BLaER1 treated with 17β-estradiol and CSF1 and Interleukin-3, amounts not matched to agents 10 nM and 100 nM (cell line): ENCODE data around the gene MCTP2.
"Not testable (repeated sequence)": the region's sequence is repeated elsewhere in the genome, so short reads cannot be mapped to it uniquely, and the experiment has no call there.

Source experiments
- H3K27ac ChIP-seq, 11 experiments: shearing (Covaris generic); formaldehyde crosslinking; 2 replicates each; pipeline ENCODE4 v1.8.1; 2022
- H3K27me3 ChIP-seq, 11 experiments: shearing (Covaris generic); formaldehyde crosslinking; 2 replicates each; pipeline ENCODE4 v1.8.1; 2022
- H3K36me3 ChIP-seq, 11 experiments: shearing (Covaris generic); formaldehyde crosslinking; 2 replicates each; pipeline ENCODE4 v1.8.1; 2022
- H3K4me1 ChIP-seq, 10 experiments: shearing (Covaris generic); formaldehyde crosslinking; 2 replicates each; pipeline ENCODE4 v1.8.1; 2022
- H3K4me2 ChIP-seq, 11 experiments: shearing (Covaris generic); formaldehyde crosslinking; 2 replicates each; pipeline ENCODE4 v1.8.1; 2022
- H3K4me3 ChIP-seq, 10 experiments: shearing (Covaris generic); formaldehyde crosslinking; 2 replicates each; pipeline ENCODE4 v1.8.1; 2022
- H3K9ac ChIP-seq, 11 experiments: shearing (Covaris generic); formaldehyde crosslinking; 2 replicates each; pipeline ENCODE4 v1.8.1; 2022
- H3K9me3 ChIP-seq, 11 experiments: shearing (Covaris generic); formaldehyde crosslinking; replicated peaks in 1 of 11; 2 replicates each; pipeline ENCODE4 v1.8.1; 2022
- H4K20me1 ChIP-seq, 11 experiments: shearing (Covaris generic); formaldehyde crosslinking; 2 replicates each; pipeline ENCODE4 v1.8.1; 2022
- Cebpa-rat ChIP-seq, 11 experiments: shearing (Covaris generic); IDR thresholded peaks; 2 replicates each; pipeline ENCODE4 v1.8.1; 2022

MCTP2 gene

GRCh38 chr15:94476686-94477085, 245.3 kb downstream of the MCTP2 start:
- Histone ChIP-seq H3K4me3 (no peak overlapping the region), H3K4me1 (peaks cover 0 to 18% (median 7%) of the 10 kb centered on the region in 10 experiments; a peak in 9 of 20 replicates), H3K36me3 (no peaks in the 10 kb centered on the region), H3K27me3 (no peaks in the 10 kb centered on the region), H3K9me3 (no peaks in the 10 kb centered on the region), H4K20me1 (no peaks in the 10 kb centered on the region), H3K27ac (no peak overlapping the region), H3K4me2 (no peak overlapping the region), H3K9ac (no peak overlapping the region)
- no peak for TF ChIP-seq Cebpa-rat (IDR thresholded peaks at IDR 0.05)

GRCh38 chr15:94477913-94478553, 246.7 kb downstream of the MCTP2 start:
- Histone ChIP-seq H4K20me1 (no peaks in the 10 kb centered on the region), H3K4me2 (peak overlapping the region in 4 of 11 experiments; percentile 17 to 41 (median 32); a peak in 7 of 22 replicates), H3K27me3 (no peaks in the 10 kb centered on the region), H3K36me3 (no peaks in the 10 kb centered on the region), H3K9me3 (no peaks in the 10 kb centered on the region; a peak in 1 of 22 replicates), H3K4me1 (peaks cover 0 to 18% (median 7%) of the 10 kb centered on the region in 10 experiments; a peak in 9 of 20 replicates), H3K4me3 (no peak overlapping the region), H3K27ac (no peak overlapping the region), H3K9ac (no peak overlapping the region)
- no peak for TF ChIP-seq Cebpa-rat (IDR thresholded peaks at IDR 0.05)

GRCh38 chr15:94478763-94479162, 247.4 kb downstream of the MCTP2 start:
- no peak for TF ChIP-seq Cebpa-rat (IDR thresholded peaks at IDR 0.05)
- Histone ChIP-seq H3K4me1 (peaks cover 0 to 18% (median 7%) of the 10 kb centered on the region in 10 experiments; a peak in 9 of 20 replicates), H3K36me3 (no peaks in the 10 kb centered on the region), H3K9ac (no peak overlapping the region), H3K4me2 (peak overlapping the region in 3 of 11 experiments; percentile 13 to 40 (median 36); a peak in 2 of 22 replicates), H3K4me3 (no peak overlapping the region), H3K9me3 (peaks cover 0 to 6% (median 0%) of the 10 kb centered on the region in 11 experiments; a peak in 2 of 22 replicates), H4K20me1 (no peaks in the 10 kb centered on the region), H3K27me3 (no peaks in the 10 kb centered on the region), H3K27ac (no peak overlapping the region)

GRCh38 chr15:94480289-94480834, 249.0 kb downstream of the MCTP2 start:
- H3K4me1 ChIP-seq, result peaks cover 0 to 18% (median 7%) of the 10 kb centered on the region in 10 experiments; a peak in 9 of 20 replicates
- H3K27ac ChIP-seq, result no peak overlapping the region
- H3K4me2 ChIP-seq, result no peak overlapping the region
- no peak for TF ChIP-seq Cebpa-rat (IDR thresholded peaks at IDR 0.05)
- no peak overlapping the region for H3K4me3 ChIP-seq
- peaks cover 0 to 7% (median 0%) of the 10 kb centered on the region in 11 experiments; a peak in 3 of 22 replicates for H3K9me3 ChIP-seq
- H4K20me1 ChIP-seq, result no peaks in the 10 kb centered on the region
- H3K27me3 ChIP-seq, result no peaks in the 10 kb centered on the region
- H3K36me3 ChIP-seq, result no peaks in the 10 kb centered on the region
- no peak overlapping the region for H3K9ac ChIP-seq

GRCh38 chr15:94485148-94485719, 253.9 kb downstream of the MCTP2 start:
- H3K36me3 ChIP-seq, result no peaks in the 10 kb centered on the region
- no peak overlapping the region for H3K27ac ChIP-seq
- H4K20me1 ChIP-seq, result no peaks in the 10 kb centered on the region
- H3K4me3 ChIP-seq, result no peak overlapping the region
- no peak overlapping the region for H3K4me2 ChIP-seq
- no peaks in the 10 kb centered on the region for H3K27me3 ChIP-seq
- peaks cover 0 to 7% (median under 1%) of the 10 kb centered on the region in 11 experiments; a peak in 3 of 22 replicates for H3K9me3 ChIP-seq
- TF ChIP-seq Cebpa-rat (IDR thresholded peaks at IDR 0.05), result no peak
- H3K9ac ChIP-seq, result no peak overlapping the region
- H3K4me1 ChIP-seq, result no peaks in the 10 kb centered on the region

GRCh38 chr15:94487635-94488034, 256.3 kb downstream of the MCTP2 start:
- no peak overlapping the region for H3K27ac ChIP-seq
- H3K27me3 ChIP-seq, result no peaks in the 10 kb centered on the region
- no peak for TF ChIP-seq Cebpa-rat (IDR thresholded peaks at IDR 0.05)
- H3K9me3 ChIP-seq, result peaks cover 0 to 7% (median 3%) of the 10 kb centered on the region in 11 experiments; a peak in 3 of 22 replicates
- H3K4me1 ChIP-seq, result peaks cover 0 to 5% (median 0%) of the 10 kb centered on the region in 10 experiments; a peak in 2 of 20 replicates
- H3K9ac ChIP-seq, result no peak overlapping the region
- H3K36me3 ChIP-seq, result no peaks in the 10 kb centered on the region
- H3K4me2 ChIP-seq, result no peak overlapping the region
- no peak overlapping the region for H3K4me3 ChIP-seq
- H4K20me1 ChIP-seq, result no peaks in the 10 kb centered on the region

- no peak for TF ChIP-seq Cebpa-rat (IDR thresholded peaks at IDR 0.05)
- no peaks in the 10 kb centered on the region for H3K36me3 ChIP-seq
- peaks cover 13 to 22% (median 17%) of the 10 kb centered on the region in 11 experiments for H3K9me3 ChIP-seq
- peaks cover 0 to 6% (median 0%) of the 10 kb centered on the region in 10 experiments; a peak in 2 of 20 replicates for H3K4me1 ChIP-seq
- H3K27me3 ChIP-seq, result no peaks in the 10 kb centered on the region
- no peak overlapping the region for H3K9ac ChIP-seq
- no peaks in the 10 kb centered on the region for H4K20me1 ChIP-seq
- no peak overlapping the region for H3K4me2 ChIP-seq
- no peak overlapping the region for H3K4me3 ChIP-seq
- H3K27ac ChIP-seq, result no peak overlapping the region
Observed at GRCh38 chr15:94493176-94493575, 261.8 kb downstream of the MCTP2 start.

GRCh38 chr15:94493586-94493985, 262.2 kb downstream of the MCTP2 start:
- not testable (repeated sequence) for H3K27me3 ChIP-seq

GRCh38 chr15:94494732-94495131, 263.4 kb downstream of the MCTP2 start:
- no peaks in the 10 kb centered on the region for H4K20me1 ChIP-seq
- H3K4me3 ChIP-seq, result no peak overlapping the region
- H3K4me1 ChIP-seq, result peaks cover 0 to 6% (median 0%) of the 10 kb centered on the region in 10 experiments; a peak in 2 of 20 replicates
- TF ChIP-seq Cebpa-rat (IDR thresholded peaks at IDR 0.05), result no peak
- no peak overlapping the region for H3K4me2 ChIP-seq
- H3K36me3 ChIP-seq, result no peaks in the 10 kb centered on the region
- no peaks in the 10 kb centered on the region for H3K27me3 ChIP-seq
- H3K9ac ChIP-seq, result no peak overlapping the region
- peaks cover 28 to 38% (median 32%) of the 10 kb centered on the region in 11 experiments for H3K9me3 ChIP-seq
- no peak overlapping the region for H3K27ac ChIP-seq

More at GRCh38 chr15:94493586-94493985, 262.2 kb downstream of the MCTP2 start:
- H3K4me2 ChIP-seq, H3K4me3 ChIP-seq, H3K27ac ChIP-seq, H4K20me1 ChIP-seq, H3K9ac ChIP-seq, H3K4me1 ChIP-seq, H3K36me3 ChIP-seq: not testable (repeated sequence)
- H3K9me3 ChIP-seq, result peaks cover 17 to 26% (median 21%) of the 10 kb centered on the region in 11 experiments
